Stomach (tissue), 4 donors: ENCODE measurements around the gene MMP20.

Source experiments
- POLR2A ChIP-seq, 4 donors: fragments of 450-650 bp; IDR thresholded peaks; one replicate each; pipeline ENCODE4 v1.6.1; 2016; ENCODE audit warnings: antibody characterized with exemption in 4 of 4, control low read depth in 2 of 4, mild to moderate bottlenecking in 1 of 4, moderate library complexity in 1 of 4
- POLR2AphosphoS5 ChIP-seq, 3 donors: sonication (generic); formaldehyde crosslinking; IDR thresholded peaks; one replicate each; pipeline ENCODE4 v1.6.1; 2016; ENCODE audit warnings: antibody characterized with exemption in 3 of 3
- TF ChIP-seq, protein P1 (sequence below), 7 experiments: fragments of 450-650 bp in 4 of 7; fragments of 200-600 bp in 3 of 7; sonication (generic) in 3 of 7; IDR thresholded peaks; one replicate each; pipeline ENCODE4 v1.5.1; 2016 to 2019; ENCODE audit warnings: antibody characterized with exemption in 7 of 7, control low read depth in 2 of 7, mild to moderate bottlenecking in 1 of 7

DNA sequence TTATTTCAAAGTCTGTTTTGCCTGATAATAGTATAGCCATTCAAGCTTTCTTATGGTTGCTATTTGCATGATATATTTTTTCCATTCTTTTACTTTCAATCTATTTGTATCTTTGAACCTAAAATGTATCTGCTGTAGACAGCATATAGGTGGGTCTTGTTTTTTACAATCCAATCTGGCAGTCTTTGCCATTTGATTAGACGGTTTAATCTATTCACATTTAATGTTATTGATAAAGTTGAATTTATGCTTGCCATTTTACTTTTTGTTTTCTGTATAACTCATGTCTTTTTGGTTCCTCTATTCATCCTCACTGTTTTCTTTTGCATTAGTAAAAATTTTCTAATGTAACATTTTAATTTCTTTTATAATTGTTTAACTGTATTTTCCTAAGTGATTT lies 37.4 kb downstream of the MMP20 start:
- TF ChIP-seq, protein P1, sequence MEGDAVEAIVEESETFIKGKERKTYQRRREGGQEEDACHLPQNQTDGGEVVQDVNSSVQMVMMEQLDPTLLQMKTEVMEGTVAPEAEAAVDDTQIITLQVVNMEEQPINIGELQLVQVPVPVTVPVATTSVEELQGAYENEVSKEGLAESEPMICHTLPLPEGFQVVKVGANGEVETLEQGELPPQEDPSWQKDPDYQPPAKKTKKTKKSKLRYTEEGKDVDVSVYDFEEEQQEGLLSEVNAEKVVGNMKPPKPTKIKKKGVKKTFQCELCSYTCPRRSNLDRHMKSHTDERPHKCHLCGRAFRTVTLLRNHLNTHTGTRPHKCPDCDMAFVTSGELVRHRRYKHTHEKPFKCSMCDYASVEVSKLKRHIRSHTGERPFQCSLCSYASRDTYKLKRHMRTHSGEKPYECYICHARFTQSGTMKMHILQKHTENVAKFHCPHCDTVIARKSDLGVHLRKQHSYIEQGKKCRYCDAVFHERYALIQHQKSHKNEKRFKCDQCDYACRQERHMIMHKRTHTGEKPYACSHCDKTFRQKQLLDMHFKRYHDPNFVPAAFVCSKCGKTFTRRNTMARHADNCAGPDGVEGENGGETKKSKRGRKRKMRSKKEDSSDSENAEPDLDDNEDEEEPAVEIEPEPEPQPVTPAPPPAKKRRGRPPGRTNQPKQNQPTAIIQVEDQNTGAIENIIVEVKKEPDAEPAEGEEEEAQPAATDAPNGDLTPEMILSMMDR (IDR thresholded peaks at IDR 0.05) = no peak
- TF ChIP-seq POLR2A (IDR thresholded peaks at IDR 0.05) (no peak), POLR2AphosphoS5 (IDR thresholded peaks at IDR 0.05) (no peak)
